K562 (cell line): ENCODE data around the gene GGA2. TPM values are rescaled to one million over a fixed set of nuclear protein-coding genes. Genes with fewer than 3 reads are reported as not detected.

ENCODE experiments used
- ATAC-seq: fragments of 200-7000 bp; cut with Tn5 transposase; 3 replicates; pipeline ENCODE4 v1.9.1; 2020; ENCODE audit warnings: moderate library complexity
- BruUV-seq: library from RNA; stranded (reverse); fragments of 400-500 nt; replicated peaks from 2 replicates; lab custom pipeline; 2021; lab: Mats Ljungman, UMichigan
- CTCF ChIA-PET: fragments of 300-600 bp; formaldehyde crosslinking; extraction: SDS; loops from one replicate; lab custom pipeline; 2021; ENCODE audit warnings: low intra/inter-chr PET ratio; lab: Yijun Ruan, JAX
- POLR2A ChIA-PET: fragments of 300-600, 350-650 bp; sonication (Branson Sonifier 250); formaldehyde crosslinking; extraction: SDS; loops from one replicate; lab custom pipeline; 2021; ENCODE audit warnings: antibody characterized with exemption, inconsistent platforms; lab: Yijun Ruan, JAX
- DNase-seq, 4 experiments: peaks; one replicate each; pipeline versions ENCODE4 v3.0.0 to v3.0.0-alpha.2; 2011 to 2018; ENCODE audit warnings: low spot score in 3 of 4, mixed read lengths in 3 of 4; ENCODE audit errors: extremely low read depth in 1 of 4
- FAIRE-seq: peaks from 2 replicates; lab custom pipeline; 2011; peaks lifted over from hg19 to GRCh38; lab: Jason Lieb, UNC
- H2AFZ ChIP-seq: 2 replicates; pipeline ENCODE4 v1.6.0; 2011; ENCODE audit warnings: low read depth, low read length, control low read depth, inconsistent platforms
- H3K27ac ChIP-seq: fragments of 200-600 bp; 3 replicates; pipeline ENCODE4 v1.8.0; 2011; ENCODE audit warnings: low read depth, mild to moderate bottlenecking, control low read depth, inconsistent platforms, low read length, moderate library complexity, mixed read lengths; ENCODE audit errors: extremely low read depth
- H3K27me3 ChIP-seq, 2 experiments: fragments of 300-600 bp in 1 of 2; 2 replicates in 1 of 2; 3 replicates in 1 of 2; pipeline versions ENCODE4 v1.6.0 to v1.8.0; 2011; ENCODE audit warnings: inconsistent platforms in 2 of 2, low read length in 2 of 2, mild to moderate bottlenecking in 1 of 2, mixed read lengths in 1 of 2, moderate library complexity in 1 of 2; ENCODE audit not compliant: control insufficient read depth in 2 of 2, insufficient read depth in 2 of 2
- H3K36me3 ChIP-seq: fragments of 300-600 bp; 3 replicates; pipeline ENCODE4 v1.8.0; 2011; ENCODE audit warnings: mild to moderate bottlenecking, low read length, inconsistent platforms; ENCODE audit not compliant: control insufficient read depth, insufficient read depth
- H3K4me1 ChIP-seq, 2 experiments: fragments of 200-600 bp in 1 of 2; replicated peaks in 1 of 2; 2 replicates in 1 of 2; 3 replicates in 1 of 2; pipeline versions ENCODE4 v1.5.1 to v1.8.0; 2011; ENCODE audit warnings: inconsistent platforms in 2 of 2, low read length in 2 of 2, mild to moderate bottlenecking in 1 of 2, mixed read lengths in 1 of 2, moderate library complexity in 1 of 2; ENCODE audit not compliant: control insufficient read depth in 2 of 2, insufficient read depth in 2 of 2
- H3K4me2 ChIP-seq: 2 replicates; pipeline ENCODE4 v1.6.1; 2011; ENCODE audit warnings: low read length, control low read depth, inconsistent platforms, mixed read lengths; ENCODE audit not compliant: insufficient read depth
- H3K4me3 ChIP-seq: fragments of 200-600 bp; sonication (generic), shearing (Covaris generic); 2 replicates; pipeline ENCODE4 v1.5.1; 2016; ENCODE audit warnings: control low read depth, inconsistent platforms
- H3K79me2 ChIP-seq: fragments of 200-600 bp; 3 replicates; pipeline ENCODE4 v1.8.0; 2011; ENCODE audit warnings: low read length, inconsistent platforms; ENCODE audit not compliant: control insufficient read depth, insufficient read depth
- H3K9ac ChIP-seq, 2 experiments: 2 replicates each; pipeline versions ENCODE4 v1.6.0 to v1.6.1; 2011; ENCODE audit warnings: low read depth in 2 of 2, low read length in 2 of 2, control low read depth in 1 of 2, inconsistent platforms in 1 of 2, mild to moderate bottlenecking in 1 of 2, mixed read lengths in 1 of 2; ENCODE audit not compliant: insufficient read depth in 1 of 2
- H3K9me1 ChIP-seq: one replicate; pipeline ENCODE4 v1.6.0; 2011; ENCODE audit warnings: inconsistent platforms, mild to moderate bottlenecking, low read length, moderate library complexity; ENCODE audit not compliant: control insufficient read depth, insufficient read depth
- H3K9me3 ChIP-seq: replicated peaks from 2 replicates; pipeline ENCODE4 v1.5.1; 2011; ENCODE audit warnings: low read depth, low read length, inconsistent platforms; ENCODE audit not compliant: control insufficient read depth, insufficient read depth
- H4K20me1 ChIP-seq: replicated peaks from 2 replicates; pipeline ENCODE4 v1.6.1; 2011; ENCODE audit warnings: low read length, inconsistent platforms, mixed read lengths; ENCODE audit not compliant: control insufficient read depth, insufficient read depth
- KAT7 ChIP-seq: sonication (generic); formaldehyde crosslinking; IDR thresholded peaks from 2 replicates; pipeline ENCODE4 v1.8.0; 2022; ENCODE audit warnings: missing genetic modification reagents, mild to moderate bottlenecking, borderline replicate concordance
- KLF16 ChIP-seq: IDR thresholded peaks from 2 replicates; pipeline ENCODE4 v1.6.1; 2016; ENCODE audit warnings: antibody characterized with exemption
- PHF20 ChIP-seq: fragments of 450-650 bp; IDR thresholded peaks from 2 replicates; pipeline ENCODE4 v1.6.1; 2018; ENCODE audit not compliant: partially characterized antibody
- PREB ChIP-seq: sonication (generic); formaldehyde crosslinking; IDR thresholded peaks from 2 replicates; pipeline ENCODE4 v1.8.1; 2023; ENCODE audit warnings: mild to moderate bottlenecking, missing genetic modification reagents
- RBM22 ChIP-seq: fragments of 200-400 bp; formaldehyde crosslinking; IDR thresholded peaks from 2 replicates; pipeline ENCODE4 v1.6.1; 2018; ENCODE audit warnings: low read length, low read depth; ENCODE audit not compliant: poor library complexity, severe bottlenecking
- REST ChIP-seq, 2 experiments: fragments of 450-650 bp; formaldehyde crosslinking in 1 of 2; IDR thresholded peaks; 2 replicates each; pipeline versions ENCODE4 v1.4.0 to v1.6.1; 2014 to 2020; ENCODE audit warnings: mild to moderate bottlenecking in 2 of 2, borderline replicate concordance in 1 of 2, low read depth in 1 of 2
- SMC3 ChIP-seq: conservative IDR thresholded peaks from 2 replicates; pipeline ENCODE4 v1.6.1; 2011; ENCODE audit warnings: low read depth, low read length, improper control_type of control experiment; ENCODE audit not compliant: insufficient read depth
- ZEB2 ChIP-seq: fragments of 450-650 bp; IDR thresholded peaks from 2 replicates; pipeline ENCODE4 v1.6.1; 2016
- ZFP36 ChIP-seq: fragments of 150-350 bp; IDR thresholded peaks from 2 replicates; pipeline ENCODE4 v1.6.1; 2018; ENCODE audit warnings: low read length, low read depth; ENCODE audit not compliant: partially characterized antibody
- ZNF431 ChIP-seq: sonication (generic); formaldehyde crosslinking; IDR thresholded peaks from 2 replicates; pipeline ENCODE4 v1.8.0; 2022; ENCODE audit warnings: mild to moderate bottlenecking, missing genetic modification reagents
- WGBS: fragments of 100-300 bp; shearing (Covaris generic); methylation state at CpG from one replicate; pipeline ENCODE4 v1.1.6; 2016; ENCODE audit warnings: low coverage, mixed read lengths; ENCODE audit not compliant: insufficient coverage; ENCODE audit errors: missing lambda C conversion rate; 5-methylcytosine and 5-hydroxymethylcytosine counted together
- in situ Hi-C: fragments of 300-500 bp; cut with MboI; formaldehyde crosslinking; loops from 4 replicates; pipeline ENCODE4 v1.15.0; 2018; ENCODE audit warnings: inconsistent platforms, mixed read lengths
- intact Hi-C: fragments of 100-400 bp; cut with micrococcal nuclease; formaldehyde crosslinking; loops from 2 replicates; pipeline ENCODE4 v1.14.2; 2022
- polyA plus RNA-seq, 8 experiments: library from polyadenylated mRNA; depleted of rRNA in 4 of 8; stranded (reverse) in 5 of 8; unstranded in 3 of 8; fragments of >200 nt; fragmentation: Nextera tagmentation in 2 of 8; fragmentation: Illumina TruSeq in 1 of 8; extraction: Ambion mirVana in 2 of 8; extraction: Trizol in 1 of 8; gene quantifications; 2 replicates each; pipeline versions ENCODE4 v1.2.1 to v1.2.3, GENCODE V29; 2011 to 2014; ENCODE audit warnings: inconsistent platforms in 1 of 8, missing spikeins in 1 of 8
- total RNA-seq, 7 experiments: library from RNA; depleted of rRNA in 6 of 7; stranded (reverse); fragments of >200 nt in 6 of 7; fragmentation: Illumina TruSeq in 2 of 7; extraction: Trizol in 2 of 7; gene quantifications; 2 replicates each; pipeline versions ENCODE4 v1.2.1 to v1.2.3, GENCODE V29; 2011 to 2021; ENCODE audit warnings: low replicate concordance in 1 of 7
- TF ChIP-seq, protein P1 (sequence below): sonication (generic); formaldehyde crosslinking; IDR thresholded peaks from 2 replicates; pipeline ENCODE4 v1.8.0; 2022; ENCODE audit warnings: missing genetic modification reagents, mild to moderate bottlenecking, moderate library complexity, borderline replicate concordance

GGA2 gene
- total and polyA plus RNA-seq, 9 of the 15 experiments (the other 6 are each of a cell fraction or from before 2014, with no cell fraction given), result 11.9 to 133 (median 66.3) TPM

DNA sequence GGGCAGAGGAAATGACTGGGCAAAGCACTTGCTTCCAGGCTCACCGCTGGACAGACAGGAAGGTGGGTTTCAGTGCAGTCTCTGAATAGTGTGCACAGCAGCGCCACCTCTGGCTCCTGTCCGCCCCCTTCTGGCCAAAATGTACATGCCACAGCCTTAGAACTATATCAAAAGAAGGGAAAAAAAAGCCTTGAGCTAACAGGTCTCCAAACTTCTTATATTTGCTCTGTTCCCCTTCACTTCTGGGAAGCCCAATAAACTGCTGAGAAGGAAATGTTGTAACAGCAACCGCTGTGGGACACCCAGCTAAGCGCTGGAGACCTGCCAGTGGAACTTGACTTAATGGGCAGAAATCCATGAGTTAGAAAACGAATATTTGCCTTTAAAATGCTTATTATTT, 74.8 kb downstream of the GGA2 start:
- Histone ChIP-seq H3K36me3 (peaks cover 60% of the 10 kb centered on the region), H3K4me2 (no peak overlapping the region), H4K20me1 (0 out of 2 replicates have a peak, but pooled peaks cover 5% of the 10 kb centered on the region), H3K79me2 (0 out of 3 replicates have a peak, but pooled peaks cover 2% of the 10 kb centered on the region), H3K4me3 (no peak overlapping the region), H3K9me1 (no peaks in the 10 kb centered on the region), H3K27me3 (no peaks in the 10 kb centered on the region), H3K9ac (no peak overlapping the region), H2AFZ (no peak overlapping the region), H3K4me1 (peaks cover 10 to 18% of the 10 kb centered on the region in 2 experiments; a peak in 4 of 5 replicates), H3K9me3 (no peaks in the 10 kb centered on the region), H3K27ac (no peak overlapping the region)
- intact Hi-C loops (loop anchor here (5.0 to 10.0 kb wide), 2 partner anchors 72 to 119 kb away; partner anchors contain the start of genes EARS2 and UBFD1), in situ Hi-C loops (loop anchor here (10.0 kb wide), 1 partner anchor 251 kb away; the partner anchor contains the start of gene SCNN1G)
- CTCF ChIA-PET, result interaction anchor here (3.4 kb wide), 1 partner anchor 253 kb away, joined by 21 read pairs; the partner anchor contains the start of gene SCNN1G
- WGBS, result 45% methylated on average over 6 of the region's 6 CpGs
- BruUV-seq, result no TSS peak
- POLR2A ChIA-PET, result interaction anchor here (0.6 to 0.7 kb wide), 4 partner anchors 9 to 131 kb away, joined by 3 to 4 read pairs (median 3); no protein-coding TSS in a partner anchor
- DNase-seq (peak; percentile 65 to 80 (median 78)), FAIRE-seq (peak; percentile 85), ATAC-seq (peak; percentile 97)
- TF ChIP-seq KLF16 (peak; percentile 28; the same call in 1 of the 2 replicates), PHF20 (no peak), KAT7 (0 out of 2 replicates have a peak, but pooled peaks have one; percentile 59), ZFP36 (peak; percentile 8), REST (IDR thresholded peaks at IDR 0.05; ENCODE audit: borderline replicate concordance) (0 out of 2 replicates have a peak, but pooled peaks have one; percentile 11), REST (CRISPR knock-in tag; IDR thresholded peaks at IDR 0.05; ENCODE audit: low read depth) (no peak), PREB (CRISPR knock-in tag) (no peak), ZEB2 (no peak), RBM22 (no peak), SMC3 (peak; percentile 31; the same call in 1 of the 2 replicates), ZNF431 (CRISPR knock-in tag) (no peak)
- TF ChIP-seq, protein P1, sequence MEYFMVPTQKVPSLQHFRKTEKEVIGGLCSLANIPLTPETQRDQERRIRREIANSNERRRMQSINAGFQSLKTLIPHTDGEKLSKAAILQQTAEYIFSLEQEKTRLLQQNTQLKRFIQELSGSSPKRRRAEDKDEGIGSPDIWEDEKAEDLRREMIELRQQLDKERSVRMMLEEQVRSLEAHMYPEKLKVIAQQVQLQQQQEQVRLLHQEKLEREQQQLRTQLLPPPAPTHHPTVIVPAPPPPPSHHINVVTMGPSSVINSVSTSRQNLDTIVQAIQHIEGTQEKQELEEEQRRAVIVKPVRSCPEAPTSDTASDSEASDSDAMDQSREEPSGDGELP (CRISPR knock-in tag), result 0 out of 2 replicates have a peak, but pooled peaks have one; percentile 26
